22Rv1 (cell line): ENCODE measurements around the gene YAP1.

ENCODE experiments used
- ZFX ChIP-seq: fragments of 450-650 bp; IDR thresholded peaks from 2 replicates; pipeline ENCODE4 v1.6.1; 2017; ENCODE audit warnings: antibody characterized with exemption, borderline replicate concordance
- TF ChIP-seq, protein P1 (sequence below): fragments of 450-650 bp; IDR thresholded peaks from 2 replicates; pipeline ENCODE4 v1.5.1; 2017; ENCODE audit warnings: mild to moderate bottlenecking

DNA sequence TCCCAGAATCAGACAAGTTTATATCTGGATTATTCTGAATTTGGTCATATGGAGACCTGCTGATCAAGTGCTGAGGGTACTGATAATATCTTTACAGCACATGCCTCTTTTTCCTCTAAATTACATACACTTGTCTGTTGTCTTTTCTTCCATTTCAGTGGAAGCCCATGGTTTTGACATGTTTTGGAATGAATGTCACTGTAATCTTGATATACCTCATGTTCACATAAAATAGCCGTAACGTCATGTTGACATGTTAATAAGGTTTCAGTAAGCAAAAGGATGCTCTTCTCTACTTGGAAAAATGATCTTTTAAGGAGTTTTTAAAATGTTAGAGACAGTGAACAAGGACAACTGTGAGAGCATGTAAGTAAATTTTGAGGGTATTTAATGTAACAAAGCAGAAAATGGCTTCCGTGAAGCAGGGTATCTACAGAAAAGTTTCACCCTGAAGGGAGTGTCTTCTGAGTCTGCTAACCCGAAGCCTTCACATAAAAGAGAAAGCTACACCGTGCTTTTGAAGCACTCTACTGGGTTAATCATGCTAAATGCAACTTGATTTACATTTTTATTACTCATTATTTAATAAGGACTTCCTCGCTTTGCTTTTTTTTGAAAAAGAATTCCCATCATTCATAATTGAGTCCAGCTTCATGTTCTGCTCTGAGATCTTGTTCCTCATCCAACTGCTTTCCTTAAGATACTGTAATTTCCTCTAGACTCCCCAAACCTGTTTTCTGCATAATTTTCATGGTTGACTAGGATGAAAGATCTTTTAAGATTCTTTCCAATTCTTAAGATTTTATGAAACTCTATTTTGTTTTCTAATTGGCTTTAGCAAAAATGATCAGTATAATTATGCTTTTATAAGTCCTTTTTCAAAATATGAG, 56.2 kb downstream of the YAP1 start:
- TF ChIP-seq, protein P1, sequence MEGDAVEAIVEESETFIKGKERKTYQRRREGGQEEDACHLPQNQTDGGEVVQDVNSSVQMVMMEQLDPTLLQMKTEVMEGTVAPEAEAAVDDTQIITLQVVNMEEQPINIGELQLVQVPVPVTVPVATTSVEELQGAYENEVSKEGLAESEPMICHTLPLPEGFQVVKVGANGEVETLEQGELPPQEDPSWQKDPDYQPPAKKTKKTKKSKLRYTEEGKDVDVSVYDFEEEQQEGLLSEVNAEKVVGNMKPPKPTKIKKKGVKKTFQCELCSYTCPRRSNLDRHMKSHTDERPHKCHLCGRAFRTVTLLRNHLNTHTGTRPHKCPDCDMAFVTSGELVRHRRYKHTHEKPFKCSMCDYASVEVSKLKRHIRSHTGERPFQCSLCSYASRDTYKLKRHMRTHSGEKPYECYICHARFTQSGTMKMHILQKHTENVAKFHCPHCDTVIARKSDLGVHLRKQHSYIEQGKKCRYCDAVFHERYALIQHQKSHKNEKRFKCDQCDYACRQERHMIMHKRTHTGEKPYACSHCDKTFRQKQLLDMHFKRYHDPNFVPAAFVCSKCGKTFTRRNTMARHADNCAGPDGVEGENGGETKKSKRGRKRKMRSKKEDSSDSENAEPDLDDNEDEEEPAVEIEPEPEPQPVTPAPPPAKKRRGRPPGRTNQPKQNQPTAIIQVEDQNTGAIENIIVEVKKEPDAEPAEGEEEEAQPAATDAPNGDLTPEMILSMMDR = no peak
- no peak for TF ChIP-seq ZFX
